UCSD-AML1 (cell line): ENCODE results near the gene CCDC146.
"Not testable (repeated sequence)": the region's sequence is repeated elsewhere in the genome, so short reads cannot be mapped to it uniquely, and the experiment has no call there.

Source experiments
- DNase-seq: peaks from one replicate; lab custom pipeline; 2025; ENCODE audit not compliant: unreplicated experiment; lab: John Stamatoyannopoulos, UW

The CCDC146 gene

GRCh38 chr7:77244222-77244934 lies 122.0 kb downstream of the CCDC146 start:
- DNase-seq, result no peak

DNA sequence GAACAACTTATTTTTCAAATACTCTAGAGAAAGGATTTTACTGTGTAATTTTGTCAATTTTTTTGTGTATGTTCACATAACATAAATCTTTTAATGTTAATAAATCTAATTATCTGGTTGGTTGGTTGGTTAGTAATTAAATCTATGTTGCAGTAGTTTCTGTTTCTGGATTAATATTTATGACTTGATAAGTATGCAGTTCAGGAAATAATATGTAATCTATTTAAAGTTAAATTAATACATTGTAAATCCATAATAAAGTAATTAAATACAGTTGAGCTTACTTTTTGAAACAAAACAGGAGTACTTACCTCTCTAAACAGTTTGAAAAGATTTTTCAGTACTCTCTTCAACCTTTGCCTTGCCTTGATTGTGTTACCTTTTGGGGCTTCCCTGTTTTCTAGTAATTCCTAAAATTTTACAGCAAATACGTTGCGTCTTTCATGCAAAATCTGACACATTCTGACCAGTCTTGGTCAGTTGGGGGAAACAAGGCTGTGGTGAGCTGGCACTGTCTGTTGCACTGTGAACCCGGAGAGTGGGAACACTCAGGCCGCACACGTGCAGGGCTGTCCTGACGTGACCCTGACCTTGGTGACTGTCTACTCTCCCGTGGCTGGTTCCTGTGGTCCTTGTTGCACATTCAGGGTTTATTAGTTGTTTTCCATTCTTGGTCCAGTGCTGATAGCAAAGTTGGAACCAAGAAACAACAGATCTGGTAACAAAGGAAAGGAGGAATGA lies 122.8 kb downstream of the CCDC146 start:
- DNase-seq, result no peak

DNA sequence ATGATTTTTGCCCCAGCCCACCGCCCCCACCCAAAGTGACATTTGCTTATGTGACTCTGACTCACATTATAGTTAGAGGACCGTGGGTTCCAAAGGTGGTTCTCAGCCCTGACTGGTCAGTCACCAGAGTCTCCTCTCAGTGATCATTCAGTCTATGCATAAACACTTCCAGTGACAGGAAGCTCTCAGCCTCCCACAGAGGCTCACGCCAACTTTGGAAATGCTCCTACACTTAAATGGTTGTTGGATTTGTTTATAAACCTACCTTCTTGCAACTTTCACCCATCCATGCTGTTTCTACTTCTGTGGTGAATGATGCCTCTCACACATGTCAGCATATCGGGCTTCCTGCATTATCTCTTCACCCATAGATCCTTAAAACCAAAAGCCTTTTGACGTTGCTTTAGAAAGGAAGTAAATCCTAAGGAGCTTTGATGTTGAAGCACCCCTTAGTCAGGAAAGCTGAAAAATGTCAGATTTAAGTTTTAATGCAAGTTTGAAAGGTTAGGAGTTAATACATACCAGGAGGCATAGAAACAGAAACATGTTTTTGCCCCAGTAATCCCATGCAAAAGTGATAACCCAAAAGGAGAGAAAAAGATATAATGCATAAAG lies 123.7 kb downstream of the CCDC146 start:
- DNase-seq, result no peak

GRCh38 chr7:77247206-77247850 lies 124.9 kb downstream of the CCDC146 start:
- peak; percentile 56 for DNase-seq

DNA sequence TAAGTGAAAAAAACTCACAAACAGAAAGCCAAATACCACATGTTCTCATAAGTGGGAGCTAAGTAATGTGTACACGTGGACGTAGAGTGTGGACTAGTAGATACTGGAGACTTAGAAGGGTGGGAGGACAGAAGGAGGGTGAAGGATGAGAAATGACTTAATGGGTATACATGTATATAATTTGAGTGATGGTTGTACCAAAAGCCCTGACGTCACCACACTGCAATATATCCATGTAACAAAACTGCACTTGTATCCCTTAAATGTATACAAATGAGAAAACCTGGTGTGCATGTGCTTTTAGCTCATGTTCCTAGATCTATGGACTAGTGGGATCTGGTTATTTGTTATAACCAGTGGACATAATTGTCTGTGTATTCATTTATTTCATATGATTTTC lies 125.7 kb downstream of the CCDC146 start:
- no peak for DNase-seq

DNA sequence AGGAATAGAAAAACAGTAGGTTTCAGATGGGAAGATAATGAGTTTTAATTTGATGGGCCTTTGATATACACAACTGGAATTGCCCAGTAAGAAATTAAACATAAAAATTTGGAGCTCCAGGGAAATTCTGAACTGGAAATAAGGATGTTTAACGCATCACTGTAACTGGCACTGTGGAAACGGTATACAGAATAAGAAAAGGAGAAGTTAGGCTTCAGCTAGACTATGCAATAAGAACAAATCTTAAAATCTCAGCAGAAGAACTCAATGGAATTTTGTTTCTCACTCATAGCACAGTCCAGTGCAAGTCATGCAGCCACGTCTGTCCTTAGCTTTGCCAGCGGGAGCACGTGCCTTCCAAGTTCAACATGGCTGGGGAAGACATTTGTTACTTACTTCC lies 130.1 kb downstream of the CCDC146 start:
- DNase-seq, result no peak

- DNase-seq, result no peak
Measured at GRCh38 chr7:77253151-77253550, 130.7 kb downstream of the CCDC146 start.

DNA sequence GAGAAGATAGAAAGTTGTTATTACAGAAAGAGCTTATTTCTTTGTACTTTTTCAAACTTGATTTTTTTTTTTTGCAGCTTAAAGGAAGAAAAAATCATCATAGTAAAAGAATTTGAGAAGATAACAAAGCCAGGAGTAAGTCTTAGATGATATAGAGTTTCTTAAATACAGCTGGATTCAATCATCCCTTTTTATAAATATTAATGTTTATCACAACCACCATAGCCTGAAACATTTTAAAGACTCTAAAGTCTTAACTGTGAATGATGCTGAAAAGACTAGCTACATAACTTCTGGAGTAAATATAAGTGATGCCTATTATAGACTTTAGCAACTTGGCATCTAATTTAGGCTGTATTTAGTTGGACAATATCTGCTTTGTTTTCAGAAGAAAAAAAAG lies 132.0 kb downstream of the CCDC146 start:
- no peak for DNase-seq

GRCh38 chr7:77254915-77255314 lies 132.5 kb downstream of the CCDC146 start:
- no peak for DNase-seq

DNA sequence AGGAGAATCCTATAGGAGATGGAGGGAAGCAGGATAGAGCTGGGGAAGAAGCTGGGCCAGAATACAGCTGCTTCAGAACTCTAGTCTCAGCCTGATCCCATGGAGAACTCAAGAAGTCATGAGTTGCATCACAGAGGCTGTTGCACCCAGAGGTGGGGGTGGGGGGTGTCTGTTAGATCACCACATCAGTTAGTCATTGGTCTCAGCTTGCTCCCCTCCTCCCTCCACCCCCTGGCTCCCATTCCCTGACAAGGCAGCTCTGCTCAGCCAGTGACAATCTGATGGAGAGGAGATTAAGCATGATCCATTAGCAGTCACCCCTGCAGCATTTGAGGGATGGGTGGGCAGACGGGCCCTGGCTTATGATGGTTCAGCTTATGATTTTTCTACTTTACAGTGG lies 135.6 kb downstream of the CCDC146 start:
- DNase-seq, result no peak

- no peak for DNase-seq
Measured at GRCh38 chr7:77258593-77258992, 136.2 kb downstream of the CCDC146 start.

- no peak for DNase-seq
Measured at GRCh38 chr7:77262316-77262715, 139.9 kb downstream of the CCDC146 start.

GRCh38 chr7:77265666-77266065 lies 143.3 kb downstream of the CCDC146 start:
- no peak for DNase-seq

GRCh38 chr7:77266291-77266794 lies 143.9 kb downstream of the CCDC146 start:
- no peak for DNase-seq

DNA sequence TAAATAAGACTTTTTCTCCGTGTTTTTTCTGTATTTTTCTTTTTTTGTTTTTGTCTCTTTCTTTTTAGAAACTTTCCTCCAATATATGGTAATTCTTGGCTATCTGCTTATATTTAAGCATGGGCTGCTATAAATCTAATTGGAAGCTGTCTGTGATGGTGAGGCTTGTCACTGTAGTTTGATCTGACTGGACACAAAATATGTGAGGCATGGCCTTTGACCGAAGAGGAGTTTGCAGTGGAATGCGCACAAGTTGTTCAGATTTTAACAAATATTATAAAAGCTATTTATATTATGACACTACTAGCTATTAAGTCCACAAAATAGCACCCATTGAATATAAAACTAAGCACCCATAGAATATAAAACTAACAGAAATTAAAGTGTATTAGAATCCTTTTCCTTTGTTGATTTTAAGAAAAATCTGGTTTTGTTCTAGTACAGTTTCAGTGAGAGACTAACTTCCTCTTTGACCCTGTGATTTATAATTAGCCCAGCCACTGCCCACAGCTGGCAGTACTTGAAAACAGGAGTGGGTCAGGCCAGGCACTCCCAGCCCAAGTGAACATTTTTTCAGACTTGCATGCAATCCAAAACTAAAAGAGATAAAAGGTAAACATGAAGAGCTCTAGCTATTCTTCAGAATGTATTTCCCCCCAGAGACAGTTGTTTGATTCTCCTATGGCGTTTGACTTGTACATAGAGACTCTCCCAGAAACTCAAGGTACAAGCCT lies 147.1 kb downstream of the CCDC146 start:
- no peak for DNase-seq

DNA sequence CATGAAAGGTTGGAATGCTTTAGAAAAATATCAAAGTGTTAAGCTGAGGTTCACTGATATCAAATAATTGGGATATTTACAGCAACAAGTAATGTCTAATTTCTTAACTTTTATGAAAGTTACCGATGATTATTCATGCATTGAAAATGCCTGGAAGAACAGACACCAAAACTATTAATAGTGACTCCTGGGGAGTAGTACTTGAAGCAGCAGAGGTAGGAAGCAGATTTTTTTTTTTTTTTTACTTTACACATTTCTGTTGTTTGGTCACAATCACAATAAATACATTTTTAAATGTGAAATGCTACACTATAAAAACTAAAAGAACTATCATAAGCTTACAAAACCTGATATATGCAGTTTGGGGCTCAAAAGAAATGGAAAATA lies 147.7 kb downstream of the CCDC146 start:
- no peak for DNase-seq

- no peak for DNase-seq
Measured at GRCh38 chr7:77271766-77272165, 149.4 kb downstream of the CCDC146 start.

- not testable (repeated sequence) for DNase-seq
Measured at GRCh38 chr7:77275663-77276062, 153.2 kb downstream of the CCDC146 start.

DNA sequence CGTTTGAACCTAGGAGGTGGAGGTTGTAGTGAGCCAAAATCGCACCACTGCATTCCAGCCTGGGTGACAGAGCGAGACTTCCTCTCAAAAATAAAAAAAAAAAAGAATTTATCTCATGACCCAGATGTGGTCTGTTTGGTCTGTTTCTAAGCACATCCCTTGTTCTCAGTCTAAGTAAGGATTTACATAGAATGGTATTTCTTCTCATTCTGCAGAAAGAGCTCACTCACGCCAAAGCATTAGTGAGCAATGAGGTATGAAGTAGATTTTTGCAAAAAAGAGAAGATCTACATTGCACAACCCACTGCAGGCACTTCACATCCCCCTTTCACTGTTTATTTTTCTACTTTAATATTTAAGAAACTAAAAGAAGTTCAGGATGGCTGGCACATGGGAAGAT lies 153.7 kb downstream of the CCDC146 start:
- no peak for DNase-seq

GRCh38 chr7:77281780-77282478 lies 159.5 kb downstream of the CCDC146 start:
- no peak for DNase-seq
